GM19351 (cell line): Measurements from ENCODE around the gene SPPL2B.
"Not testable (repeated sequence)": the region's sequence is repeated elsewhere in the genome, so short reads cannot be mapped to it uniquely, and the experiment has no call there.

Experiments used
- ATAC-seq: cut with Tn5 transposase; IDR thresholded peaks from one replicate; pipeline ENCODE4 v1.9.1; 2021; ENCODE audit warnings: mild to moderate bottlenecking, moderate library complexity; ENCODE audit not compliant: unreplicated experiment

SPPL2B gene

GRCh38 chr19:2374808-2375207 is 46.3 kb downstream of the SPPL2B start:
- no peak for ATAC-seq

GRCh38 chr19:2375353-2376121 is 47.1 kb downstream of the SPPL2B start:
- ATAC-seq: no peak

- ATAC-seq: no peak
Measured at GRCh38 chr19:2376784-2377519, 48.5 kb downstream of the SPPL2B start.

- no peak for ATAC-seq
Measured at GRCh38 chr19:2380567-2380966, 52.1 kb downstream of the SPPL2B start.

- ATAC-seq: no peak
Measured at GRCh38 chr19:2381148-2381820, 52.8 kb downstream of the SPPL2B start.

- no peak for ATAC-seq
Measured at GRCh38 chr19:2382530-2383222, 54.2 kb downstream of the SPPL2B start.

GRCh38 chr19:2385053-2385721 is 56.7 kb downstream of the SPPL2B start:
- ATAC-seq: no peak

GRCh38 chr19:2387367-2388288 is 59.1 kb downstream of the SPPL2B start:
- ATAC-seq: no peak

- ATAC-seq: no peak
Measured at GRCh38 chr19:2389594-2389993, 61.1 kb downstream of the SPPL2B start.

GRCh38 chr19:2391118-2391725 is 62.7 kb downstream of the SPPL2B start:
- no peak for ATAC-seq

- ATAC-seq: no peak
Measured at GRCh38 chr19:2392366-2392765, 63.9 kb downstream of the SPPL2B start.

- ATAC-seq: not testable (repeated sequence)
Measured at GRCh38 chr19:2392899-2393298, 64.4 kb downstream of the SPPL2B start.

GRCh38 chr19:2394054-2394441 is 65.6 kb downstream of the SPPL2B start:
- ATAC-seq: no peak

GRCh38 chr19:2394442-2395292 is 66.2 kb downstream of the SPPL2B start:
- ATAC-seq: no peak

GRCh38 chr19:2395293-2395829 is 66.9 kb downstream of the SPPL2B start:
- ATAC-seq: not testable (repeated sequence)

- ATAC-seq: not testable (repeated sequence)
Measured at GRCh38 chr19:2397173-2397572, 68.7 kb downstream of the SPPL2B start.

- no peak for ATAC-seq
Measured at GRCh38 chr19:2398735-2399305, 70.3 kb downstream of the SPPL2B start.

- ATAC-seq: no peak
Measured at GRCh38 chr19:2399582-2399981, 71.1 kb downstream of the SPPL2B start.
